AG04449 (cell line): ENCODE results near the gene MRTFA.

ENCODE experiments used
- CTCF ChIA-PET: fragments of 350-600 bp; formaldehyde crosslinking; extraction: SDS; loops from one replicate; lab custom pipeline; 2021; ENCODE audit warnings: antibody characterized with exemption; lab: Yijun Ruan, JAX
- POLR2A ChIA-PET: fragments of 400-600, 350-600 bp; formaldehyde crosslinking; extraction: SDS; loops from one replicate; lab custom pipeline; 2020; ENCODE audit warnings: antibody characterized with exemption, inconsistent platforms; lab: Yijun Ruan, JAX
- DNase-seq: peaks from one replicate; pipeline ENCODE4 v3.0.0-alpha.2; 2010; ENCODE audit warnings: low read depth, low spot score
- H3K4me3 ChIP-seq: 2 replicates; pipeline ENCODE4 v1.5.1; 2011; ENCODE audit warnings: low read depth, mild to moderate bottlenecking, control low read depth, low read length
- TF ChIP-seq, protein P1 (sequence below): IDR thresholded peaks from one replicate; pipeline ENCODE4 v1.5.1; 2011; ENCODE audit warnings: mild to moderate bottlenecking, moderate library complexity, low read length, control low read depth, inconsistent platforms; ENCODE audit not compliant: insufficient read depth; ENCODE audit errors: missing control alignments

MRTFA gene

DNA sequence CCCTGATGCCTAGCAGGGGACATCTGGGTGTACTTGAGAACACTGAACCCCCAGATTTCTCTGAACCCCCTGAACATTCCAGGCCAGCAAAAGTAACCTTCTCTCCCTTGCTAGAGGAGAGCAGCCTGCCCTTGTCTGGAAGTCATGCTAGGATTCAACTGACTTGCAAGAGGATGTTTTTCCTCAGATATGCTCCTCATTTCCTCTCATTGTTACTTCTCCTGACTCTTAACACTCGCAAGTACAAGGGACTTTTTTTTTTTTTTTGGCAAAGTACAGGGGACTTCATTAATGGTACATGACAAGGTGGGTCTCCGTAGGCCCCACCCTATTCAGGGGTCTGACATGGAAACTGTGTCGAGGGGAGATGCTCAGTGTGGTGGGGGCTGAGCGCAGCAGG lies 36.5 kb upstream of the MRTFA start:
- POLR2A ChIA-PET: no interaction called here
- TF ChIP-seq, protein P1, sequence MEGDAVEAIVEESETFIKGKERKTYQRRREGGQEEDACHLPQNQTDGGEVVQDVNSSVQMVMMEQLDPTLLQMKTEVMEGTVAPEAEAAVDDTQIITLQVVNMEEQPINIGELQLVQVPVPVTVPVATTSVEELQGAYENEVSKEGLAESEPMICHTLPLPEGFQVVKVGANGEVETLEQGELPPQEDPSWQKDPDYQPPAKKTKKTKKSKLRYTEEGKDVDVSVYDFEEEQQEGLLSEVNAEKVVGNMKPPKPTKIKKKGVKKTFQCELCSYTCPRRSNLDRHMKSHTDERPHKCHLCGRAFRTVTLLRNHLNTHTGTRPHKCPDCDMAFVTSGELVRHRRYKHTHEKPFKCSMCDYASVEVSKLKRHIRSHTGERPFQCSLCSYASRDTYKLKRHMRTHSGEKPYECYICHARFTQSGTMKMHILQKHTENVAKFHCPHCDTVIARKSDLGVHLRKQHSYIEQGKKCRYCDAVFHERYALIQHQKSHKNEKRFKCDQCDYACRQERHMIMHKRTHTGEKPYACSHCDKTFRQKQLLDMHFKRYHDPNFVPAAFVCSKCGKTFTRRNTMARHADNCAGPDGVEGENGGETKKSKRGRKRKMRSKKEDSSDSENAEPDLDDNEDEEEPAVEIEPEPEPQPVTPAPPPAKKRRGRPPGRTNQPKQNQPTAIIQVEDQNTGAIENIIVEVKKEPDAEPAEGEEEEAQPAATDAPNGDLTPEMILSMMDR: no peak
- no peak for DNase-seq
- CTCF ChIA-PET: interaction anchor here (2.0 kb wide), 1 partner anchor 9 kb away, joined by 5 read pairs; no protein-coding TSS in a partner anchor
- H3K4me3 ChIP-seq: no peak overlapping the region

DNA sequence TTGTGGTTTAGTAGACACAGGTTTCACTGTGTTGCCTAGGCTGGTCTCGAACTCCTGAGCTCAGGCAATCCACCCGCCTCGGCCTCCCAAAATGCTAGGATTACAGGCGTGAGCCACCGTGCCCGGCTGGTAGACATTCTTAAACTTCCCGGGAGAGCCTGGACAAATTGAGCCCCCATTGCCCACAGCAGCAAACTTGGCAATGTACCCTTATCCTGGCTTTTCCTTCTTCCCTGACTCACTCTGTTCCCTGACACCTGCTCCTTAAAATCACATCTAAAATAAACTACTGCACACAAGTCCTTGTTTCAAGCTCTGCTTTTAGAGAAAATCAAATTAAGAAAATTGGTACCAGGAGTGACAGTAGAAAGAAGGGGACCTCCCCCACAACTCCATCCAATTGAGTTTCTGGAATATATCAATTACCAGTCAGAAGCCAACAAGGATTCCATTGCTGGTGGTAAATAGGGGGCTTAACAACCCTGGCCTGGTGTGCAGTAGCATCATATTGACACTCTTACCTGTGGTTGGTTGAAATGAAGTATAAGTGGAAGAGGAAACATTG lies 35.4 kb upstream of the MRTFA start:
- TF ChIP-seq, protein P1: no peak
- POLR2A ChIA-PET: no interaction called here
- no peak overlapping the region for H3K4me3 ChIP-seq
- no peak for DNase-seq
- CTCF ChIA-PET: interaction anchor here (0.6 to 2.0 kb wide), 3 partner anchors 11 to 598 kb away, joined by 3 to 5 read pairs (median 3); no protein-coding TSS in a partner anchor

DNA sequence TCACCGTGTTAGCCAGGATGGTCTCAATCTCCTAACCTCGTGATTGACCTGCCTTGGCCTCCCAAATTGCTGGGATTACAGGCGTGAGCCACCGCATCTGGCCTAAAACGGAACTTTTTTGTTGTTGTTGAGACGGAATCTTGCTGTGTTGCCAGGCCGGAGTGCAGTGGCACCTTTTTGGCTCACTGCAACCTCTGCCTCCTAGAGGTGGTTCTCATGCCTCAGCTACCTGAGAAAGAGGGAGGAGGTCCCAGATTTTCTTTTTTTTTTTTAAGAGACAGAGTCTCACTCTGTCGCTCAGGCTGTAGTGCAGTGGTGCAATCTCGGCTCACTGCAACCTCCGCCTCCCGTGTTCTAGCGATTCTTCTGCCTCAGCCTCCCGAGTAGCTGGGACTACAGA lies 34.9 kb upstream of the MRTFA start:
- TF ChIP-seq, protein P1: no peak
- ChIA-PET POLR2A (interaction anchor here (0.6 kb wide), 1 partner anchor 49 kb away, joined by 3 read pairs; no protein-coding TSS in a partner anchor), CTCF (interaction anchor here (0.6 to 2.0 kb wide), 3 partner anchors 11 to 598 kb away, joined by 3 to 5 read pairs (median 3); no protein-coding TSS in a partner anchor)
- no peak overlapping the region for H3K4me3 ChIP-seq
- no peak for DNase-seq

DNA sequence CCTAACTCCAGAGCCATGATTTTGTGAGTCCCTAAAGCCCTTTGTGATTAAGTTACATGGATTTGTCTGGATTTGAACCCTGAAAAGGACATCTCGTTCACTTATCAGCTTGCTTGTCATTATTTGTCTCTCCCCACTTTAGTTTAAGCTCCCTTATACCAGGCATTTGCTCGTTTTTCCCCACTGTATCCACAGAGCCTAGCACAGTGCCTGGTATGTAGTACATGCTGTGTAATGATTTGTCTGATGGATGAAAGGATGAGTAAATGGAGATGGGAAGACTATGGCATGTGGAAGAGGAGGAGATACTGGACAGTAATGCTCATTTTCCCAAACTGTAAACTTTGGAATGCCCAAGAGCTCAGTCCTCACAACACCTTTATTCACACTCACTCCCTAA lies 33.5 kb upstream of the MRTFA start:
- ChIA-PET POLR2A (no interaction called here), CTCF (interaction anchor here (1.2 to 1.3 kb wide), 3 partner anchors 10 to 229 kb away, joined by 3 to 6 read pairs (median 3); no protein-coding TSS in a partner anchor)
- DNase-seq: no peak
- no peak overlapping the region for H3K4me3 ChIP-seq
- TF ChIP-seq, protein P1: no peak

DNA sequence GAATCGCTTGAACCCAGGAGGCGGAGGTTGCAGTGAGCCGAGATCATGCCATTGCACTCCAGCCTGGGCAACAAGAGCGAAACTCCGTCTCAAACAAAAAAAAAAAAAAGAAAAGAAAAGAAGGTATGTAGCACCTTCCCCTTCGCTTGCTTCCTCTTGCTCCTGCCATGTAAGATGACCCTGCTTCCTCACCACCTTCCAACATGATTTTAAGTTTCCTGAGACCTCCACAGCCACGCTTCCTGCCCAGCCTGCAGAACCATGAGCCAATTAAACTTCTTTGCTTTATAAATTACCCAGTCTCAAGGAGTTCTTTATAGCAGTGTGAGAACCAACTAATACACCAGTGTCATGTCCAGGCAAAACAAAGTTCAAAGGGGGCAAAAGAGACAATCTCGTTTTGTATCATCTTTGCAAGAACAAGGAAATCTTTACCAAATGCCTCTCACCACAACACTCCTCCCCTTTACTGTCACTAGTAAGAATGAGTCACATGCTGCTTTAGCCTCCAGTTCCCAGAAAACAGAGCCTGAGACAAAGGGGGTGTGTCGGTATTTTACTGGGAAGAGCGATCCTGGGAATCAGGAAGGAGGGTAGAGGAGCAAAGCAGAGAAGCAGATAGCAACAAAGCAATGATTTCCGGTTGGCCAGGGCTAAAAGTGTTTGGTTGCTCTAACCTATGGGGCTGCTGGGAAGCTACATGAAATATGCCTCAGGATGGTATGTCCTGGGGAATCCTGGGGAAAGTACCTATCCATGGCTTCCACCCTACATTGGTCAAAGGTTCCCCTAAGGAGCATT lies 32.3 kb upstream of the MRTFA start:
- no peak overlapping the region for H3K4me3 ChIP-seq
- ChIA-PET CTCF (interaction anchor here (1.3 kb wide), 2 partner anchors 14 to 231 kb away, joined by 3 to 6 read pairs; no protein-coding TSS in a partner anchor), POLR2A (no interaction called here)
- TF ChIP-seq, protein P1: no peak
- DNase-seq: peak; percentile 77
